Spinal cord (tissue), 10 donors: ENCODE data around the gene GRIK4. TPM values are rescaled to one million over a fixed set of nuclear protein-coding genes. Genes with fewer than 3 reads are reported as not detected.

Experiments
- DNase-seq, 6 donors: peaks; one replicate each; pipeline versions ENCODE4 v3.0.0 to v3.0.0-alpha.2; 2013 to 2015; ENCODE audit warnings: low spot score in 6 of 6, low read depth in 4 of 6
- H3K27ac ChIP-seq: one replicate; pipeline ENCODE4 v1.5.1; 2013; ENCODE audit warnings: low read depth, low read length, control low read depth
- H3K27me3 ChIP-seq: one replicate; pipeline ENCODE4 v1.6.1; 2013; ENCODE audit warnings: low read length; ENCODE audit not compliant: control insufficient read depth, insufficient read depth
- H3K36me3 ChIP-seq: one replicate; pipeline ENCODE4 v1.6.1; 2013; ENCODE audit warnings: low read length; ENCODE audit not compliant: control insufficient read depth, insufficient read depth
- H3K4me1 ChIP-seq: one replicate; pipeline ENCODE4 v1.6.1; 2013; ENCODE audit warnings: low read length; ENCODE audit not compliant: control insufficient read depth, insufficient read depth
- H3K4me3 ChIP-seq: one replicate; pipeline ENCODE4 v1.5.1; 2013; ENCODE audit warnings: low read depth, low read length, control low read depth
- H3K9me3 ChIP-seq: one replicate; pipeline ENCODE4 v1.6.1; 2013; ENCODE audit warnings: low read length; ENCODE audit not compliant: control insufficient read depth, insufficient read depth
- WGBS: methylation state at CpG from one replicate; pipeline ENCODE4 v1.1.5; 2013; ENCODE audit warnings: missing lambda C conversion rate; ENCODE audit not compliant: insufficient coverage; 5-methylcytosine and 5-hydroxymethylcytosine counted together
- polyA plus RNA-seq, 2 donors: library from polyadenylated mRNA; unstranded; fragments of 120-200 nt; gene quantifications; one replicate each; pipeline ENCODE4 v1.2.1, GENCODE V29; 2013; ENCODE audit not compliant: insufficient read length in 2 of 2
- total RNA-seq, 2 donors: library from RNA; depleted of rRNA in 1 of 2; stranded (reverse); fragments of 120-200 nt in 1 of 2; fragments of >200 nt in 1 of 2; gene quantifications; one replicate each; pipeline versions ENCODE4 v1.2.3 to v1.2.4, GENCODE V29; 2013 to 2014
- donor health status: healthy.

The GRIK4 gene
- total and polyA plus RNA-seq, 4 donors, result 5.2 to 23.2 (median 12.3) TPM

DNA sequence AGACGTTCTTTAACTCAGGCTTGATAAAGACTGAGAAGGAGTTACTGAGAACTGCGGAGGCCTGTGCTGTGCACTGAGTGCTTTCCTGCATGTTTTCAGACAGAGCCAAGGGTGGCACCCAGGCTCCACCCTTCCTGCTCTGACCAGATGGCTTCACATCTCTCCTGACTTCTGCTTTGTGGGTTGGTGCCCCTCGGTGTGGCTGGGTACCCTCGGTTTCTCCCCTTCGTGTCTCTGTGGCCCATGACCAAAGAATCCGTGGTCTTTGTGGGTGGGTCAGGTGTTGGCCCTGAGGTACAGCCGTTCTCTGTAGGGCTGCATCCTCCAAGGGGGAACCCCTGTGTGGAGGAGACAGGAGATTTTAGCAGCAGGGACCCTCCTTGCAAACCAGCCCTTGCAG is 34.3 kb downstream of the GRIK4 start:
- H3K27me3 ChIP-seq, result no peaks in the 10 kb centered on the region
- no peak overlapping the region for H3K4me3 ChIP-seq
- H3K36me3 ChIP-seq, result no peaks in the 10 kb centered on the region
- H3K9me3 ChIP-seq, result no peaks in the 10 kb centered on the region
- H3K4me1 ChIP-seq, result peaks cover 49% of the 10 kb centered on the region
- DNase-seq, result no peak
- WGBS, result 92% methylated on average over 7 of the region's 7 CpGs
- no peak overlapping the region for H3K27ac ChIP-seq

DNA sequence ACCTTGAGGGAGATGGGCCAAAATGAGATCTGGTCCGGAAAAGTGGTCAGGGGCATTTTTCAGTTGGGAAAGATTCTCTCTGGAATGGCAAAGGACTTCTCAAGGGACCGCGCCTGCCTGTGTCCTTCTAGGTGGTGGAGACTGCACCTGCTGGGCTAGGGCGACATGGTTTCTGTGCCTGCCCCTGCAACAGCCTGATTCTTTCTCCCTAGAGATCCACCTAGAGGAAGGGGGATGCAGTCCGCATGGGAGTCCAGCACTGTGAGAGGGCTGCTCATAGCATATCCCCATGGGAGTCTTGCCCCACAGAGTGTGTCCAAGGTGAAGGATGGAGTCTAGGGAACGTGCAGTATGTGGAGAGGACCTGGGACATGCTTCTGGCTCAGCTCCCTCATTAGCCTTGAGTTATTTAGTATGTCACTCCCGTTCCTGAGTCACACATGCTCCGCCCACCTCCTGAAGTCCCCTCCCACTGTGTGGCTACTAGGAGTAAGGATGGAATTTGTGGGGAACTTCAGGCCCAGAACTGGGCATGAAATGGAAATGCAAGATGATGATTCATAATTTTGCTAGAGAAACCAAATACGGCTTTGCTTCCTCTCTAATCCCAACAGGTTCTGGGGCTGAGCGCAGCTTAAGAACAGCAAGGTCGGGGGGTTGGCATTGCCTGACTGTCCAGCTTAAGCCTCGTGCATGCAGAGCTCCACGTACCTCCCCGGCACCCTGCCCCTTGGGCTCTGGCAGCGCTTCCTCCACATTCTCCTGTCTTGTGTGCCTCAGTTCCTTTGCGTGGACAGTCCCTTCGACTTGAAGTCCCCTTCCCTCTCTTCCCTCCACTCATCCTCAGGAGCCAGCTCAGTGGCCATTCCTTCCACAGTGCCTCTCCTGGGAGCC is 35.0 kb downstream of the GRIK4 start:
- no peaks in the 10 kb centered on the region for H3K9me3 ChIP-seq
- no peak overlapping the region for H3K4me3 ChIP-seq
- 87% methylated on average over 10 of the region's 17 CpGs for WGBS
- no peak overlapping the region for H3K27ac ChIP-seq
- peaks cover 52% of the 10 kb centered on the region for H3K4me1 ChIP-seq
- H3K36me3 ChIP-seq, result no peaks in the 10 kb centered on the region
- peak in 1 of 6 donors; percentile 23 for DNase-seq
- H3K27me3 ChIP-seq, result no peaks in the 10 kb centered on the region

DNA sequence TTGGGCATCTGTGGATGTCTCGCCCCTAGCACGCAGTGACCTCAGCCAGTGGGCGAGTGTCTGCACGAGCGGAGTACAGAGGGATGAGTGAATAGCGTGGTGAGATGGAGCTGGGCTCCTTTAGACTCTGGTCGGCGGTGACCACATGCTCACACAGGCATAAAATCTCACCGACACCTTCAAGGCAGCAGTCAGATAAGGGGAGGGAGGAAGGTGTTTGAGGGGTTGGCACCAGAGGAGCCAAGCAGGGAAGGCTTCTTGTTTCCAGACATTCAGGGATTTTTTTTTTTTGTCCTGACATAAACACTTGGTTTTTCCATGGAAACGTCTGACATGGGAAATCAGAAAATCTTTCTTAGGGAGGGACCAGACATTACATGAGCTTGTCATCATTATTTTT is 35.8 kb downstream of the GRIK4 start:
- Histone ChIP-seq H3K4me1 (peaks cover 52% of the 10 kb centered on the region), H3K9me3 (no peaks in the 10 kb centered on the region), H3K27me3 (no peaks in the 10 kb centered on the region), H3K36me3 (no peaks in the 10 kb centered on the region), H3K4me3 (no peak overlapping the region), H3K27ac (no peak overlapping the region)
- WGBS, result 78% methylated on average over 6 of the region's 10 CpGs
- DNase-seq, result no peak

DNA sequence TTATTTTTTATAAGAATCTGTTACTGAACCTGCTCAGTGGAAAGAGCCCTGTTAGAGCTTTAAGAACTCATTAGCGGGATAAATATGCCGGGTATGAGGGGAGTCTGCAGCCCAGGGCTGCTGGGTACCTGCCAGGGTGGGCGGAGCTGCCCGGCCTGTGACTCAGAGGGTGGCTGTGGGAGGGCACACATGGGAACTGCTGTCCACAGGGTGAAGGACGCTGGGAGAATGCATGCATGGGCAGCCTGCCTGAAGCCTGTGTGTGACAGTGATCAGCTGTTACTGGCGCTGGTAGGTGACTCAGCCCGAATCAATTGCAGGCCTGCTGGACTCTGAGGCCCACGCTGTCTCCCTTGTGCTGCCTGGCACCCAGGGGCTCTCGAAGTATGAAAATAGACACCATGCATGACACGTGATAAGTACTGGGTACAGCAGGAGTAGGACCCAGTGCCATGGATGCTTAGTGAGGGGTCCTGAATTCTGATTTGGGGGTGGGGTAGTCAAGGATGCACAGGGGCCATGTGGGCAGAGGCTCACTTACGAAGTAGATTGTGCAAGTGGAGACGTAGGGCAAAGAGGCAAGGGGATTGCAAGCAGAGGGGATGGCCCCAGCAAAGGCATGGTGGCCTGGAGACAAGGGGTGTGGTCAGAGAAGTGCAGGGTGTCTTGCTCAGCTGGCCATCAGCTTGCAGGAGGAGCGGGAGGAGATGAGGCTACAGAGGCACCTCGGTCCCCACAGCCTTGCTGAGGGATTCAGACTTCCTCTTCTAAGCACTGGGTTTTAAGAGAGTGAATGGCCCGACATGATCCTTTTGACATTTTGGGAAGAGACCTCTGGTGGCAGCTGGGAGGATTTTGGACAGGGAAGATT is 36.5 kb downstream of the GRIK4 start:
- H3K4me1 ChIP-seq, result peaks cover 52% of the 10 kb centered on the region
- 32% methylated on average over 14 of the region's 15 CpGs for WGBS
- DNase-seq, result peak in 3 of 6 donors; percentile 81 to 93 (median 92)
- no peaks in the 10 kb centered on the region for H3K36me3 ChIP-seq
- no peaks in the 10 kb centered on the region for H3K9me3 ChIP-seq
- no peak overlapping the region for H3K4me3 ChIP-seq
- H3K27me3 ChIP-seq, result no peaks in the 10 kb centered on the region
- H3K27ac ChIP-seq, result peak overlapping the region; percentile 3

DNA sequence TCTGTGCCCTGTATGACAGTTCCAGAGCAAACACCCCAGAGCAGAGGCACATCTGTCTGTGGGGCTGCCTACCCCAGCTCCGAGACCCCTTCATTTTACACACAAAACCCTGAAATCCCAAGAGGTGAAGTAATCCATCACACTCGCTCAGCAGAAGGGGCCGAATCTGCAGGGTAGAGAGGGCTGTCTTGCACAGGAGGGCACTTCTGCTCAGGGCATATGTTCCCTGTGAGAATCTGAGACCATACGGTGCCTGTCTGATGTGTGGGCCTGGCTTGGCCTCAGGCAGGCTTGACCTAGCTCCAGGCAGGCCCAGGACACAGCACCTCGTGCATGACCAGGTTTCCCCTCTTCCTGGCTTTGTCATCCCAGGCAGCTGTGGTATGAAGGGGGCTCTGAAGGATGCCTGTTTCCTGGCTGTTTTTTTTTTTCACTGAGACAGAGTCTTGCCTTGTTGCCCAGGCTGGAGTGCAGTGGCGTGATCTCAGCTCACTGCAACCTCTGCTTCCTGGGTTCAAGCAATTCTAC is 37.2 kb downstream of the GRIK4 start:
- Histone ChIP-seq H3K4me3 (no peak overlapping the region), H3K9me3 (no peaks in the 10 kb centered on the region), H3K36me3 (no peaks in the 10 kb centered on the region), H3K27ac (no peak overlapping the region), H3K27me3 (no peaks in the 10 kb centered on the region), H3K4me1 (peaks cover 55% of the 10 kb centered on the region)
- no peak for DNase-seq
- WGBS, result 74% methylated on average over 6 of the region's 6 CpGs

DNA sequence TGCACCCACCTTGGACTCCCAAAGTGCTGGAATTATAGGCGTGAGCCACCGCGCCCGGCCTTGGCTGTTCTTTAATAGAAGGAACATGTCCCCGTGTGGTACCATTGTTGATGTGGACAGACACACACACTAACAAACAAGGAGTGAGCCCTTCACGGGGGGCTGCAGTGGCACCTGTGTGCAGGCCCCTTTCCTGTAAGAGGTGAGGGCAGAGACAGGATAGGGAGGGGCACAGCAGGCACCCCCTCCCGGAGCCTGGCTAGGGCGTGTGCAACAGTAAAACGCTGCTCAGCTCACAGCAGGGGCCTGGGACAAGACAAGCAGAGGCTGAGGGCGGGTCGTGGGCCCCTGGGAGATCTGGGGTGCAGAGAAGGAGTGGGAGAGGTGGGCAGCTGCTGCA is 37.8 kb downstream of the GRIK4 start:
- WGBS, result 47% methylated on average over 5 of the region's 11 CpGs
- Histone ChIP-seq H3K9me3 (no peaks in the 10 kb centered on the region), H3K36me3 (no peaks in the 10 kb centered on the region), H3K27ac (no peak overlapping the region), H3K4me3 (no peak overlapping the region), H3K4me1 (peaks cover 58% of the 10 kb centered on the region), H3K27me3 (no peaks in the 10 kb centered on the region)
- DNase-seq, result no peak

DNA sequence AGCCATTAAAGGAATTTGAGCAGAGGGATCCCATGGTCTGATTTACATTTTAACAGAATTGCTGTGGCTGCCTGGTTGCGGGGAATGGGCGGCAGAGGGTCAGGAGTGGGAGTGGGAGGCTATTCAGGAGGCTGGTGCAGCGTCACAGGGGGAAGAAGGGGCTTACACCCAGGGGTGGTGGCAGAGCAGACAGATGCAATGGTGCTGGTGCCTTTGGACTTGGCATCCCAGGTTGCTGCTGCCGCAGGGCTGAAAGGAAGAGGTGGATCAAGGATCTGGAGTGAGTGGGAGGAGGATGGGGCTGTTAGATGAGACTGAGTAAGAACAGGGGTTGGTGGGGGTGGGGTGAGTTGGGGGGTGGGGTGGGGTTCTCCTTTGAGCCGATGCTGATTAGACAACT is 38.5 kb downstream of the GRIK4 start:
- H3K4me3 ChIP-seq, result no peak overlapping the region
- H3K27ac ChIP-seq, result no peak overlapping the region
- H3K9me3 ChIP-seq, result no peaks in the 10 kb centered on the region
- H3K36me3 ChIP-seq, result no peaks in the 10 kb centered on the region
- no peak for DNase-seq
- H3K27me3 ChIP-seq, result no peaks in the 10 kb centered on the region
- 67% methylated on average over 5 of the region's 5 CpGs for WGBS
- H3K4me1 ChIP-seq, result peaks cover 64% of the 10 kb centered on the region

DNA sequence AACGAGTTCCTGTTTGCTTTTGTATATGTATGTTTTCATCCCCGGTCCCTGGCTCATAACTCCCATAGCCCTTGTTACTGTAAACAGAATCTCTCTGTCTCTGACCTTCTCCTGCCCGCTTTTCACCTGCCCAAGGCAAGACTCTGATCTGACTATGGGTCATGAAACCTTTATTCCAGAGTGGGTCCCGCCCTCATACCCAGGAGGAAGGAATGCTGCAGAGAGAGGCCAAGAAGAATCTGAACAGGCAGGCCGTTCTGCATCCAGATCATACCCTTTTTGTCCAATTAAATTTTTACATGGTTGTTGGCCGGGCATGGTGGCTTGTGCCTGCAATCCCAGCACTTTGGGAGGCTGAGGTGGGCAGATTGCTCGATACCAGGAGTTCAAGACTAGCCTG is 39.6 kb downstream of the GRIK4 start:
- Histone ChIP-seq H3K27me3 (no peaks in the 10 kb centered on the region), H3K4me3 (no peak overlapping the region), H3K36me3 (no peaks in the 10 kb centered on the region), H3K9me3 (no peaks in the 10 kb centered on the region), H3K27ac (no peak overlapping the region), H3K4me1 (peaks cover 70% of the 10 kb centered on the region)
- WGBS, result 97% methylated on average over 4 of the region's 7 CpGs
- DNase-seq, result no peak

DNA sequence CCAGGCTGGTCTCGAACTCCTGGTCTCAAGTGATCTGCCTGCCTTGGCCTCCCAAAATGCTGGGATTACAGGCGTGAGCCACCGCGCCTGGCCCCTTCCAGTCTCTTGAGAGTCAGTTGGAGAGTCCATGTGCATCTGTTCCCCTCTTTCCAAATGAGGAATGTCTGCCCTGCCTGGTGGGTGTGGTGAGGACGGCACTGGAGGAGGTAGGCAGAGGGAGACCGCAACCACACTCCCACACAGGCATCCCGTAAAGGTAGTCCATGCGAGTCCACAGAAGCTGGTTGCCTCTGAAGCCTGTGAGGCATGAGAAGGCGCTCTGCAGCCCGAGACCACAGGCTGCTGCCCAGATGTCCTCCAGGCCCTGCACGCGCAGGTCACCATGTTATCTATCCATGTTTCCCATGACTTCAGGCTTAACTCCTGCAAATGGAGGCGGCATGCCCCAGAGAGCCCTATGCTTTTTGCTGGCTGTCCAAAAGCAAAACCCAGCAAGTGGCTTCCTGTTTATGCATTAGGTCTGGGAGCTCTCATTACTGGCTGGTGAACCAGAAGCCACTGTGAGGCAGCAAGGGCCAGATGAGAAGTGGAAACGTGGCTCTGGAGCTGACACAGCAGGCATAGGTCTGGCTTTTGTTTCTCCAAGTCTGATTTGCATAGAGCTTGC is 43.4 kb downstream of the GRIK4 start:
- Histone ChIP-seq H3K27me3 (no peaks in the 10 kb centered on the region), H3K9me3 (no peaks in the 10 kb centered on the region), H3K27ac (no peak overlapping the region), H3K36me3 (no peaks in the 10 kb centered on the region), H3K4me1 (peaks cover 50% of the 10 kb centered on the region), H3K4me3 (no peak overlapping the region)
- peak in 2 of 6 donors; percentile 64 to 84 for DNase-seq
- WGBS, result 74% methylated on average over 12 of the region's 14 CpGs
